DLD1 (cell line): ENCODE measurements around the gene GKN1.

Experiments
- in situ Hi-C: cut with HindIII; loops from 2 replicates; pipeline ENCODE4 v1.10.0; 2017; ENCODE audit warnings: low sequenced_read_pairs

The GKN1 gene

GRCh38 chr2:68974251-68974650 is at the start of gene GKN1:
TSS of gene GKN1 (plus strand) at chr2:68974636. CDS start at chr2:68974678, 42 bp downstream.
- in situ Hi-C loops: no loop called here

- in situ Hi-C loops: loop anchor here (25.0 kb wide), 1 partner anchor 438 kb away; no protein-coding TSS in a partner anchor
These were observed 49.0 kb upstream of the GKN1 start for GRCh38 chr2:68925295-68925896.

- in situ Hi-C loops: loop anchor here (25.0 kb wide), 1 partner anchor 439 kb away; no protein-coding TSS in a partner anchor
These were observed 47.6 kb upstream of the GKN1 start for GRCh38 chr2:68926796-68927195.

- in situ Hi-C loops: loop anchor here (25.0 kb wide), 1 partner anchor 444 kb away; no protein-coding TSS in a partner anchor
These were observed 43.2 kb upstream of the GKN1 start for GRCh38 chr2:68931149-68931711.

GRCh38 chr2:68931799-68932198 is 42.6 kb upstream of the GKN1 start:
- in situ Hi-C loops: loop anchor here (25.0 kb wide), 1 partner anchor 444 kb away; no protein-coding TSS in a partner anchor

- in situ Hi-C loops: loop anchor here (25.0 kb wide), 1 partner anchor 445 kb away; no protein-coding TSS in a partner anchor
These were observed 42.0 kb upstream of the GKN1 start for GRCh38 chr2:68932402-68932801.

- in situ Hi-C loops: loop anchor here (25.0 kb wide), 1 partner anchor 447 kb away; no protein-coding TSS in a partner anchor
These were observed 40.4 kb upstream of the GKN1 start for GRCh38 chr2:68934021-68934420.

- in situ Hi-C loops: loop anchor here (25.0 kb wide), 1 partner anchor 448 kb away; no protein-coding TSS in a partner anchor
These were observed 39.0 kb upstream of the GKN1 start for GRCh38 chr2:68935471-68935870.

GRCh38 chr2:68936427-68936826 is 38.0 kb upstream of the GKN1 start:
- in situ Hi-C loops: loop anchor here (25.0 kb wide), 1 partner anchor 449 kb away; no protein-coding TSS in a partner anchor

- in situ Hi-C loops: loop anchor here (25.0 kb wide), 1 partner anchor 450 kb away; no protein-coding TSS in a partner anchor
These were observed 37.5 kb upstream of the GKN1 start for GRCh38 chr2:68936889-68937288.

GRCh38 chr2:68937346-68938055 is 36.9 kb upstream of the GKN1 start:
- in situ Hi-C loops: loop anchor here (25.0 kb wide), 1 partner anchor 450 kb away; no protein-coding TSS in a partner anchor

- in situ Hi-C loops: loop anchor here (25.0 kb wide), 1 partner anchor 452 kb away; no protein-coding TSS in a partner anchor
These were observed 35.5 kb upstream of the GKN1 start for GRCh38 chr2:68938938-68939337.

- in situ Hi-C loops: loop anchor here (25.0 kb wide), 1 partner anchor 453 kb away; no protein-coding TSS in a partner anchor
These were observed 34.5 kb upstream of the GKN1 start for GRCh38 chr2:68939962-68940361.

- in situ Hi-C loops: loop anchor here (25.0 kb wide), 1 partner anchor 453 kb away; no protein-coding TSS in a partner anchor
These were observed 34.1 kb upstream of the GKN1 start for GRCh38 chr2:68940369-68940768.

GRCh38 chr2:68942827-68943226 is 31.6 kb upstream of the GKN1 start:
- in situ Hi-C loops: loop anchor here (25.0 kb wide), 1 partner anchor 456 kb away; no protein-coding TSS in a partner anchor

- in situ Hi-C loops: loop anchor here (25.0 kb wide), 1 partner anchor 457 kb away; no protein-coding TSS in a partner anchor
These were observed 30.6 kb upstream of the GKN1 start for GRCh38 chr2:68943581-68944568.

GRCh38 chr2:68946117-68946516 is 28.3 kb upstream of the GKN1 start:
- in situ Hi-C loops: loop anchor here (25.0 kb wide), 1 partner anchor 459 kb away; no protein-coding TSS in a partner anchor

GRCh38 chr2:68948710-68949109 is 25.7 kb upstream of the GKN1 start:
- in situ Hi-C loops: loop anchor here (25.0 kb wide), 1 partner anchor 461 kb away; no protein-coding TSS in a partner anchor

GRCh38 chr2:68951899-68952298 is 22.5 kb upstream of the GKN1 start:
- in situ Hi-C loops: no loop called here
